Measurements from ENCODE around the gene LARGE1. TPM values are rescaled to one million over a fixed set of nuclear protein-coding genes. Genes with fewer than 3 reads are reported as not detected.
"Not testable (repeated sequence)": the region's sequence is repeated elsewhere in the genome, so short reads cannot be mapped to it uniquely, and the experiment has no call there.

LARGE1 gene
- polyA plus RNA-seq, 3 donors from 2014 or later, result 0.04 to 0.29 TPM; not detected in 1

DNA sequence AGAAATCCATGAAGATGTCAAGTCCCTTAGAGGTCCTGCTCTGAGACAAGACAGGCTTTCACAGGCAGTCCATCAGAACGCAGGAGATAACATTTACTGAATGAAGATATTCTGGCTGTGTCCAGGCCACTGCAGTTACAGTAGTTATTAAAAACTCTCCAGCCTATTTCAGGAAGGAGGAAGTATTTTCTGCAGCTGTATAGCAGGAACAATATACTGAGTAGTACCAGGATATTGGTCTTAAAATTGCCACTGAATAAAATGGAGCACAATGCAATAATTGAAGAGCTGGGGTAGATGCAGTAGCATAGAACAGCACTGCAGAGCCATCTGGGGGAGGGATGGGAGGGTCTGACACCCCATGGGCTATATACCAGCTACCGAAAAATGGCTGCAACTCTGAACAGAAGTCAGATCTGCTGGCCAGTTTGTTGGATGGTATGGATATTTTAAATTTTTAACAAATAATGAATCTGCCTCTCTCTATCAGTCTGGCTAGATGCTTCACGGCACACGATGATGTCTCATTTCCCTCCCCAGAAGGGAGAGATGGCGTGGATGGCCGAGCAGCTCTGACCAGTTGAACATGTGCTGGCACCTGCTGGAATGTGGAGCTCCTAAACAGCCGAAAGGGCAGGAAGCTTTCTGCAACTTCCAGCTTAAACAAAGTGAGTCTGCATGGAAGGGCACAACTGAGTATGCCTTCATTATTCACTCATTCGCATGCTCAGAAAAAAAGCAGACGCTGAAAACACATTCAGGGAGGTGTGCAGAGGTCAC is 520.0 kb downstream of the LARGE1 start:
- Mint-ChIP-seq H3K4me1 (no peaks in the 10 kb centered on the region), H3K4me3 (no peak overlapping the region), H3K9me3 (peaks cover 0 to 2% (median 0%) of the 10 kb centered on the region in 6 donors), H3K27me3 (ENCODE audit: low read depth in 3 of 3) (no peaks in the 10 kb centered on the region), H3K36me3 (no peaks in the 10 kb centered on the region), H3K27ac (no peak overlapping the region)
- no peak for DNase-seq

DNA sequence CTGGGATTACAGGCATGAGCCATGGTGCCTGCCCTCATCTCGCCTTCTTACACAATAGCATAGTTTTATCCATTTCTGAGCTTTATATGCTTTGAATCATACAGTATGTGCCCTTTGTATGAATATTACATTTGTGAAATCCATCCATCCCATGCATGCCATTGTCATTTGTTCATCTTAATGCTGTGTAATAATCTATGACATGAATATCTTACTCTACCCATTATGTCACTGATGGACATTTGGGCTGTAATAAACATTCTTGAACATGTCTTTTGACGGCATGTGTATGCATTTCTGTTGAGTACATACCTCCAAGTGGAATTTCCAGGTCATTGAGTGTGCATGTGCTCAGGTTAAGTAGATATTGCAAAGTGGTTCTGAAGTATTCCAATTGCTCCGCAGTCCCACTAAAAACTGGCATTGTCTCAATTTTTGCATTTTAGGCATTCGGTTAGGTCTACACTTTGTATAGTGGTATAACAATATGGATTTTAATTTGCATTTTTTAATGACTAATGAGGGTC is 522.8 kb downstream of the LARGE1 start:
- Mint-ChIP-seq H3K9me3 (peaks cover 0 to 2% (median 0%) of the 10 kb centered on the region in 6 donors), H3K36me3 (no peaks in the 10 kb centered on the region), H3K27me3 (ENCODE audit: low read depth in 3 of 3) (no peaks in the 10 kb centered on the region), H3K4me1 (no peaks in the 10 kb centered on the region), H3K4me3 (no peak overlapping the region), H3K27ac (no peak overlapping the region)
- no peak for DNase-seq

DNA sequence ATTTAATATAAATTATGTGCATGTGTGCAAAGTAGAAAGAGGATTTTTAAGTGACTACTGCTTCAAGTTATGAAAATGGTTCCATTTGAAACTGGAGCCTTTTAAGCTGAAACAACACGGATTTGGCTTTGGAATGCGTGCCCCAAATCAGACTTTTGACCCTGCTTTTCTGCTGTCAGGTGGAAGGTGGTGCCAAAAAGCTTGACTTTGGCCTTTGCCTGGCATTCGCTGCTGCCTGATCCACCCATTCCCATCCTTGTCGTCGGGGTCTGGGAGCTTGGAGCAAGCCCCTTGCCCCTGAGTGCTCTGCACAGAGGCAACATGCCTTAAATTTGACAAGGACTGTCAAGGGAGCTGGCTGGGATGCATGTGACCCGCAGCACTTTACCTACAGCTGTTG is 526.8 kb downstream of the LARGE1 start:
- Mint-ChIP-seq H3K27ac (no peak overlapping the region), H3K9me3 (peaks cover 0 to 2% (median 0%) of the 10 kb centered on the region in 6 donors), H3K4me1 (no peaks in the 10 kb centered on the region), H3K4me3 (no peak overlapping the region), H3K27me3 (ENCODE audit: low read depth in 3 of 3) (peaks cover 0 to 2% (median 0%) of the 10 kb centered on the region in 3 donors), H3K36me3 (no peaks in the 10 kb centered on the region)
- DNase-seq, result no peak

DNA sequence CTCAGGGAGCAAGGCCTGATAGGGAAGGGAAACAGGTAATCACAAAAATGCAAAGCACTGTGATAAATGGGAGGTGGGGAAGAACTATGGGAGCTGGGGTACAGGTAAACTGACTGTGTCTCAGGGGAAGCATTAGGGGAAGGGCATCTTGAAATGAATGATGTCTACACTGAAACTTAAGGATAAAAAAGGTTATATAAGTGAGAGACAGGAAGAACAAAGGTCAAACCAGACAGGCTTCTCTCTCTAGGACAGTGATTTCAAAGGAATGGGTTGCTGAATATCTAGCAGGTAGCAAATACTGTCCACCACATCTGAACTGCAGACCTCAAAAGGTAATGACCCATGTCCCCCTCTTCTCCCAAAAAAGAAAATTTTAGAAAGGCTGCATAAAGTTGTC is 529.0 kb downstream of the LARGE1 start:
- Mint-ChIP-seq H3K36me3 (no peaks in the 10 kb centered on the region), H3K27ac (no peak overlapping the region), H3K27me3 (ENCODE audit: low read depth in 3 of 3) (peaks cover 0 to 3% (median 2%) of the 10 kb centered on the region in 3 donors), H3K9me3 (peaks cover 0 to 2% (median 0%) of the 10 kb centered on the region in 6 donors), H3K4me1 (no peaks in the 10 kb centered on the region), H3K4me3 (no peak overlapping the region)
- DNase-seq, result no peak

DNA sequence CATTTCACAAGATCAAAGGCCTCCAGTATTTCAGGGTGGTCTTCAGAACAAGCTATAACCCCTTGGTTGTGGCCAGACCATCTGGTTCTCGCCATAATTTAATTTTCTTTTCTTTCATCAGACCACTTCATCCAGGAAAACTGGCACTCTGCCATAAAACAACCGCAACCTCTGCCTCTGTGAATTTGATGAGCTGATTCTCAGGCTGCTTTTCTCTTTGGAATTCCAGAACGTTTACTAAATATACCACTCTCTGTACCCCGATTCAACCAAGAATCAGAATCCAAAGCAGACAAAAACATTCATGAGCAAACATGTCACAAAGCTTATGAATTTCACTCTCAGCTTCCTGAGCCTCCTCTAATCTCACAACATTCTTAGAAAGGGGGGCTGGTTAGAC is 530.3 kb downstream of the LARGE1 start:
- no peak overlapping the region for H3K27ac Mint-ChIP-seq
- no peak for DNase-seq
- H3K4me3 Mint-ChIP-seq, result no peak overlapping the region
- no peaks in the 10 kb centered on the region for H3K4me1 Mint-ChIP-seq
- no peaks in the 10 kb centered on the region for H3K36me3 Mint-ChIP-seq
- H3K27me3 Mint-ChIP-seq (ENCODE audit: low read depth in 3 of 3), result peaks cover 0 to 6% (median 2%) of the 10 kb centered on the region in 3 donors
- no peaks in the 10 kb centered on the region for H3K9me3 Mint-ChIP-seq

DNA sequence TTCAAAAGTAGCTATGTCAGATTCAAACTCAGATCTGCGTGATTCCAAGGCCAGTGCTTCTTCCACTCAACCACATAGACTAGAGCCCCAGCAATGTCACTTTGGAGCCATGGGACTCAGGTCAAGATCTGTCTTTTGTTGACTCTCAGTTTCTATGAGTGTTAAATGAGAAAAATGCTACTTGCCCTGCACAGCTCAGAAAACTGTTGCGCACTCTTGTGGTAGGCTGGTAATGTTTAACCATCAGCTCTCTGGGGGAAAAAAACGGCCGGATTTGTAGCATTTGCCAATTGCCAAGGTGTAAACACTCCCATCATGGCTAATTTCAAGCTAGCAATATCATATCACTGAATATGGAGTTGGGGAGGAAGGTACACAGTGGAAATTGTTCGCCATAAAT is 534.0 kb downstream of the LARGE1 start:
- Mint-ChIP-seq H3K4me1 (no peaks in the 10 kb centered on the region), H3K4me3 (no peak overlapping the region), H3K36me3 (peaks cover 0 to 3% (median 0%) of the 10 kb centered on the region in 3 donors), H3K27ac (no peak overlapping the region), H3K27me3 (ENCODE audit: low read depth in 3 of 3) (peaks cover 0 to 6% (median 3%) of the 10 kb centered on the region in 3 donors), H3K9me3 (peaks cover 0 to 3% (median 0%) of the 10 kb centered on the region in 6 donors)
- DNase-seq, result no peak

DNA sequence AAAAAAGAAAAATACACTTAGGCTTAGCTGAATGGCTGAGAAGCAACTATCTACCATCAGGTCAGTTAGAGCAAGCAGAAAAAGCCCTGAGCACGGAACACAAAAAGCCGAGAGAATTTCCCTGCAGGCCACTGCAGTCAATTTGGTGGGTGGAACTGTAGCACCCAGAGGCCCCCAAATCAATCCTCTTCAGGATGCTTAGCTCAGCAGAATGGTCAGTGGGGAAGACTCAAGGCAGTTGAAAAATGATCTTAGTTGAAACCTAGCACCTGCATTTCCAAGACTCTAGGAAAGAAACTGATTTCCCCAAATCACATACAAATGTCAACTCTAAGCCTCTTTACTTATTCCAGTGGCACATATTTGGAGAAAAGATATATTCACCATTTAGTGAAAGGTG is 534.7 kb downstream of the LARGE1 start:
- Mint-ChIP-seq H3K9me3 (peaks cover 0 to 3% (median 0%) of the 10 kb centered on the region in 6 donors), H3K36me3 (peaks cover 0 to 5% (median 0%) of the 10 kb centered on the region in 3 donors), H3K27ac (no peak overlapping the region), H3K4me1 (no peaks in the 10 kb centered on the region), H3K27me3 (ENCODE audit: low read depth in 3 of 3) (peaks cover 0 to 6% (median 3%) of the 10 kb centered on the region in 3 donors), H3K4me3 (no peak overlapping the region)
- no peak for DNase-seq

DNA sequence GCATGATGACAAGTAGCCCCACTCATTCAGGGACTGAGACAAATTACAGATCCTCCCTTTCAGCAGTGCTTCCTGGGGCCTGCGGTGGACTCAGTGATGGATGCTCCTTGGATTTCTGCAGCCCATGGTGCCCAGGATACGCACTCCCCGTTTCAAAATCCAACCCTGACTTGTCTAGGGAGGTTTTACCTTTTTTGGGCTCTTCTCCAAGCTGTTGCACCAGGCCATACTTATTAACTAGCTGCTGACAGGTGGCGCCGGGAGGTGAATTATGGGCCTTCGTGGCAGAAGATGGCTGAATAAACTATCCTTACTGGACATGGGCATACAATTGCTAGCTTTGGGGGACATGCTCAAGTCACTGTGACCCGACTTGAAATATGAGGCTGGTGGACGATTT is 537.8 kb downstream of the LARGE1 start:
- Mint-ChIP-seq H3K4me1 (no peaks in the 10 kb centered on the region), H3K27me3 (ENCODE audit: low read depth in 3 of 3) (peaks cover 2 to 4% (median 3%) of the 10 kb centered on the region in 3 donors), H3K27ac (no peak overlapping the region), H3K4me3 (no peak overlapping the region), H3K9me3 (peaks cover 0 to 13% (median 6%) of the 10 kb centered on the region in 6 donors), H3K36me3 (peaks cover 4 to 7% (median 5%) of the 10 kb centered on the region in 3 donors)
- DNase-seq, result no peak

DNA sequence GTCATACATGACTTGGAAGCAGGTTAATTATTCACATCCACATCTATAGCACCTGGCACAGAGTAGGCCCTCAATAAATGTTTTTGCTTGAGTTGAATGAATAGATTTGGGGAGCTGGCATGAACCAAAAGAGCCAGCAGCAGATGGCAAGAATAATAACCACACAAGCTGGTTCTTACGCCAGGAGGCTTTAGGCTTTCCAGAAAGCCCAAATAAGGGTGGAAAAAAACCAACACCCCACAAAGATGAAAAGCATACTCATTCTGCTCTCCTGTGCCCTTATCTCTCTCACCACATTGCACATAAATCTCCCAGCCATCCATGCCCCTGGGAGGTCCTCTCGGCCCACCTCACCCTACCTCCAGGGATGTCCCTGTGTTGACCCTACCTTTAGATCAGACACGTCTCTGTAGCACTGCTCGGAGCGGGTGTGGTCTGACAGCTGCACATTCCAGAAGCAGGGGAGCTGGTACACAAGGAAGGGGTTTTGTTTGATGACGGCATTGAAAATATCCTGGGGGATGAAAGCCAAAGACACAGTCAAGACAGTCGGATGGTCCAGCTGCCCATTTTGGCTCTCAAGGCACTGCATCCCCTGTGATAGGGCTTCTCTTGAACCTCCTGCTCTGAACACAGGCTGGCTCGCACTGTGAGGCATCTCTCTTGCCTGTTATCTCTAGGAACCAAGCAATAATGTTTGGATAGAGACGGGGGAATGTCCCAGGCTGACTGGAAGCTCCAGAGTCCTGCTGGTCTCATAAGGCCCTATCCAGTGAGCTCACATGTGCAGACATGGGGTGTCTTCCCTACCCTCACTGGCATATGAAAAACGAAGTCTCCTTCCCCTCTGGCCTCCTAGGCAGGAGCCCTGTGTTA is 538.5 kb downstream of the LARGE1 start:
- H3K27me3 Mint-ChIP-seq (ENCODE audit: low read depth in 3 of 3), result peaks cover 2 to 5% (median 4%) of the 10 kb centered on the region in 3 donors
- DNase-seq, result no peak
- H3K4me3 Mint-ChIP-seq, result no peak overlapping the region
- peaks cover 0 to 15% (median 7%) of the 10 kb centered on the region in 6 donors for H3K9me3 Mint-ChIP-seq
- peaks cover 4 to 8% (median 5%) of the 10 kb centered on the region in 3 donors for H3K36me3 Mint-ChIP-seq
- H3K27ac Mint-ChIP-seq, result no peak overlapping the region
- no peaks in the 10 kb centered on the region for H3K4me1 Mint-ChIP-seq

DNA sequence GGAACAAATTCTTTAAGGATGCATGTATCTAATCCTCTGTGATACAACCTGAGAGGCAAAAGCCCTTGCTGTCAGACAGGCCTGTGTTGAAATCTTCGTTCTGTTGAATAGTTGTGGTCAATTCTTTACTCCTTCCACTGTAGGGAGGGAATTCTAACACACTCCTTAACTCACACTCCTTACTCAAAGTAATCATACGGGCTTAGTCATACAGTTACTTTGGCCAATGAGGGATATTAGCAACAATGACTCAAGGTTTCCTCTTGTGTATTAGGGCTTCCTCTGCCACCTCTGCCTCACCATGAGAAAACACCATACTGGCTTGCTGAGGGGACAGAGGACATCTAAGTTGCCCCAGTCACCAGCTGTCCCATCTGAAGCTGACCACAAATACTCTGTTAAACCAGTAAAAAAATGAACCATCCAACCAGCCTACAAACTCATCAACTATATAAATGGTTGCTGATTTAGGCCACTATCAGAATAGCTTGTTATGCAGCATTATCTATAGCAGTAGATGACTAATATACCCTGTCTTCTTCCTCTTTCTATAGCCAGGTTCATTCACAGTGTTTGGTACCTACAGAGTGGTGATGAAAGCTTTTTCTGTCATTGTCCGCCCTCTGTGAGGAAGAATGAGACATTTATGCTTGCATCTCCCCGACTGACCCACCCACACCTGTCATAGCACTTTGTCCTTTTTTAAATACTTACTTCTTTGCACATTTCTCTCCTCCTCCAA is 539.3 kb downstream of the LARGE1 start:
- DNase-seq, result no peak
- peaks cover 0 to 15% (median 7%) of the 10 kb centered on the region in 6 donors for H3K9me3 Mint-ChIP-seq
- peaks cover 2 to 7% (median 2%) of the 10 kb centered on the region in 3 donors for H3K27me3 Mint-ChIP-seq (ENCODE audit: low read depth in 3 of 3)
- no peaks in the 10 kb centered on the region for H3K4me1 Mint-ChIP-seq
- no peak overlapping the region for H3K4me3 Mint-ChIP-seq
- H3K36me3 Mint-ChIP-seq, result peaks cover 4 to 8% (median 5%) of the 10 kb centered on the region in 3 donors
- no peak overlapping the region for H3K27ac Mint-ChIP-seq

DNA sequence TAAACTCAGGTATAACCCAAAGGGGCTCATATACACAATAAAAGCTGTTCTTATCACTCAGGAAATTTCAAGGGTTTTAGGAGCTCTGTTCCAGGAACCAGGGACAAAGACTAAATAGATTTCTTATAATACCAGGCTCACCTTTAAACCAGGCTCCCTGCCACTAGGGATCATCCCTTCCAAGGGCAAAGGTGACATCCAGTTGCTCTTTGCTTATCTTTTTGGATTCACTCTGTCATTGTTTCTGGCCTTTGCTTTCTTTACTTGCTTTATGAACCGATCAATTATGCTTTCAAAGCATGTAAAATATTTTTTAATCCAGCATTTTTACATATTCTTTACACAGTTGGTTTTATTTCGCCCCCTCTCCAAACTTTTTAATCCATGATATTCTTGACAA is 540.4 kb downstream of the LARGE1 start:
- no peak overlapping the region for H3K27ac Mint-ChIP-seq
- peaks cover 4 to 8% (median 5%) of the 10 kb centered on the region in 3 donors for H3K36me3 Mint-ChIP-seq
- no peak for DNase-seq
- H3K9me3 Mint-ChIP-seq, result peaks cover 2 to 15% (median 7%) of the 10 kb centered on the region in 6 donors
- no peaks in the 10 kb centered on the region for H3K4me1 Mint-ChIP-seq
- H3K4me3 Mint-ChIP-seq, result no peak overlapping the region
- peaks cover 0 to 7% (median 2%) of the 10 kb centered on the region in 3 donors for H3K27me3 Mint-ChIP-seq (ENCODE audit: low read depth in 3 of 3)

DNA sequence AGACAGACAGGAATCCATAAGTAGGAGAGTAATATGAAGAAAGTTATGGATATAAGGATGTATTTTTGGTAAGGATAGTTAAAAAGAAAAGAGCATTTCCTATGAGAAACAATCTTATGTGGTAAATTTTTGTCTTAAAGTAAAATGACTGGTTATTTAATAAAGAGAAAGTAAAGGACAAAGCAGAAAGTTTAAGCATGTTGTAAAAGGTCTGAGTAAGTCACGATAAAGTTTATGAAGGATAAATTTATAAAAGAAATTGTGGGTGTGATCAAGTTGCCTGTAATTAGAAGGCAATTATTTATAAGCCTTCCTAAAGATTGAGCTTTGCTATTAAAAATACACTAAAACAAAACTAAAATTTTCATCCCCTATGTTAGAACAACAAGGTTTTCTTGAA is 547.4 kb downstream of the LARGE1 start:
- Mint-ChIP-seq H3K27ac (no peak overlapping the region), H3K4me3 (no peak overlapping the region), H3K36me3 (peaks cover 0 to 9% (median 0%) of the 10 kb centered on the region in 3 donors), H3K9me3 (peaks cover 0 to 8% (median 2%) of the 10 kb centered on the region in 6 donors), H3K4me1 (no peaks in the 10 kb centered on the region), H3K27me3 (ENCODE audit: low read depth in 3 of 3) (peaks cover 0 to 4% (median 0%) of the 10 kb centered on the region in 3 donors)
- no peak for DNase-seq

DNA sequence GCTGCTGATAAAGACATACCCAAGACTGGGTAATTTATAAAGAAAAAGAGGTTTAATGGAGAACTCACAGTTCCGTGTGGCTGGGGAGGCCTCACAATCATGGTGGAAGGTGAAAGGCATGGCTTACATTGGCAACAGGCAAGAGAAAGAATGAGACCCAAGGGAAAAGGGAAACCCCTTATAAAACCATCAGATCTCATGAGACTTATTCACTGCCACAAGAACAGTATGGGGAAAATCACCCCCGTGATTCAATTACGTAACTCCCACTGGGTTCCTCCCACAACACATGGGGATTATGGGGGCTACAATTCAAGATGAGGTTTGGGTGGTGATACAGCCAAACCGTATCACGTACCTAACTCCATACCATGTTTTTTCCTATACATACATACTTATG is 557.0 kb downstream of the LARGE1 start:
- not testable (repeated sequence) for H3K9me3 Mint-ChIP-seq

More for the DNA sequence above, 557.0 kb downstream of the LARGE1 start:
- not testable (repeated sequence) for H3K4me1 Mint-ChIP-seq; DNase-seq; H3K27me3 Mint-ChIP-seq (ENCODE audit: low read depth in 3 of 3); H3K27ac Mint-ChIP-seq; H3K4me3 Mint-ChIP-seq; H3K36me3 Mint-ChIP-seq

All from immature natural killer cell (primary cell).